GM12873 (cell line): ENCODE measurements around the gene C9orf78.

Experiments
- TF ChIP-seq, protein P1 (sequence below): IDR thresholded peaks from 2 replicates; pipeline ENCODE4 v1.5.1; 2012; ENCODE audit warnings: low read depth, mild to moderate bottlenecking, moderate library complexity, low read length, control low read depth; ENCODE audit not compliant: insufficient read depth; ENCODE audit errors: missing control alignments

The C9orf78 gene

DNA sequence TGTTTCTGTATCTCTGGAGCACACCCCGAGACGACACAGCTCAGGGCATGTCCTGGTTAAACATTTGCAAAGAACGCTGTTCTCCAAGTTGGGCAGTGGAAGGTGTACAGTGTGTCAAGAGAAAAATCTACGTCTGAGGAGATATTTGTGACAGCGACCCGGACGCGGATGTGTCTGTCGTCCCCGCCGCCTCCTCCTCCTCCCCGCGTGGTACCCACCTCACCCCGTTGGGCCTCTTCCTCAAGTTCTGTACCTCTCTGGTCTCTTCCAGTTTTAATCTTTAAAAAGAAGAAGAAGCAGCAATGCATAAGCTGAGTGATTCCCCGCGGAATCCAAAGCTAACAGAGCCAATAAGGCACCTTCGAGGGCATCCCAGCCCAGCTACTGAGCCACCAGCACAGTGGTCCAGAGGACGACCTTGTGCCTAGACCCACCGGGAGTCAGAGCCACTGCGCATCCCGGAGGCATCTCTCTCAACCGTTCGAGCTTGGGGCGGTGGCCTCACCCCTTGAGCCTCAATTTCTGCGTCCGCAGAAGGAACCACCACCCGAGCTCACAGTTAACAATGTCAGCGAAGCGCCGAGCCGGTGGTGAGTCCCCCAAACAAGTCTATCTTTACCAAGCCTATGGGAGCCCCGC, 467 bp downstream of the C9orf78 start:
- TF ChIP-seq, protein P1, sequence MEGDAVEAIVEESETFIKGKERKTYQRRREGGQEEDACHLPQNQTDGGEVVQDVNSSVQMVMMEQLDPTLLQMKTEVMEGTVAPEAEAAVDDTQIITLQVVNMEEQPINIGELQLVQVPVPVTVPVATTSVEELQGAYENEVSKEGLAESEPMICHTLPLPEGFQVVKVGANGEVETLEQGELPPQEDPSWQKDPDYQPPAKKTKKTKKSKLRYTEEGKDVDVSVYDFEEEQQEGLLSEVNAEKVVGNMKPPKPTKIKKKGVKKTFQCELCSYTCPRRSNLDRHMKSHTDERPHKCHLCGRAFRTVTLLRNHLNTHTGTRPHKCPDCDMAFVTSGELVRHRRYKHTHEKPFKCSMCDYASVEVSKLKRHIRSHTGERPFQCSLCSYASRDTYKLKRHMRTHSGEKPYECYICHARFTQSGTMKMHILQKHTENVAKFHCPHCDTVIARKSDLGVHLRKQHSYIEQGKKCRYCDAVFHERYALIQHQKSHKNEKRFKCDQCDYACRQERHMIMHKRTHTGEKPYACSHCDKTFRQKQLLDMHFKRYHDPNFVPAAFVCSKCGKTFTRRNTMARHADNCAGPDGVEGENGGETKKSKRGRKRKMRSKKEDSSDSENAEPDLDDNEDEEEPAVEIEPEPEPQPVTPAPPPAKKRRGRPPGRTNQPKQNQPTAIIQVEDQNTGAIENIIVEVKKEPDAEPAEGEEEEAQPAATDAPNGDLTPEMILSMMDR: no peak

DNA sequence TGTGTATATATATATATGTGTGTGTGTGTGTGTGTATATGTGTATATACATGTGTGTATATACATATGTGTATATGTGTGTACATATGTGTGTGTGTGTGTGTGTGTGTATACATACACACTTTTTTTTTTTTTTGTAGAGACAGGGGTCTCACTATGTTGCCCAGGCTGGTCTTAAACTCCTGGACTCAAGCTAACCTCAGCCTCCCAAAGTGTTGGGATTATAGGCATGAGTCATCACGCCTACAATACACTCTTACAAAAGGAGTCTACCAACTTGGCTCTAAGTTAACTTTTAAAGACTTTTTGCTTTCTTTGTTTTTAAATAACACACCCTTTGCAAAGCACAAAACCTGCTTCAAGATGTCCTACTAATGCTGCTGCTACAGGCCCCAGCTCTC, 2.1 kb downstream of the C9orf78 start:
- TF ChIP-seq, protein P1: no peak

DNA sequence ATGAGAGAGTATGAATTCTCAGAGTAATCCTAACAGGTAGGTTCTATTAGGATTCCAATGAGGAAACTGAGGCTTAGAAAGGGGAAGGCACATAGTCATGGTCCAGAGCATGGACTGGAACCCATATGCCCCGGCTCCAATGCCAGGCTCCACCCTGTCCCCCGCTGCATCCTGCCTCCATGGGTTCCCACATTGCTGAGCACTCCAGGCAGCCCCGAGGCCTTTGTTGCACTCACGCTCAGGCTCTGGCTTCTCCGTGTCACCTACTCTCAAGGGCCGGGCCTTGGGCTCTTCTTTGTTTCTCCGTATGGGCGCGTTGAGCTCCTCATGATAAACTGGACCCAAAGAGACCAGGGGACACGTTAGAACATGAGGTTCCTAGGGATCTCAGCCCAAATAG, 6.1 kb downstream of the C9orf78 start:
- TF ChIP-seq, protein P1: no peak

DNA sequence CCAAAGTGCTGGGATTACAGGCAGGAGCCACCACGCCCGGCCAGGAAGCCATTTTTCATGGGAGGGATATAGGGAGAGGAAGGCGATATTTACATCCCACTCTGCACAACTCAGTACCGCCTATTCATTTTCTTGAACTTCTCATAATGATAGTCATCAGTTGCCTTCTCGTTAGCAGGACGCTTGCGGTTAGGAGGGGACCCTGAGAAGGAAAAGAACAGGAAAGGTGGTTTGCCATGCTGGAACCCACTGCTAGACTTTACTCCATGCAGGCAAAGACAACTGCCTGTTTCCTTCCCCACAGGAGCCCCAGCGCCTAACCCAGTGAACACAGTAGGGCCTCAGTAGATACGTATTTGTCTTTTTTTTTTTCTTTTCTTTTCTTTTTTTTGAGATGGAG, 7.0 kb downstream of the C9orf78 start:
- TF ChIP-seq, protein P1: no peak

DNA sequence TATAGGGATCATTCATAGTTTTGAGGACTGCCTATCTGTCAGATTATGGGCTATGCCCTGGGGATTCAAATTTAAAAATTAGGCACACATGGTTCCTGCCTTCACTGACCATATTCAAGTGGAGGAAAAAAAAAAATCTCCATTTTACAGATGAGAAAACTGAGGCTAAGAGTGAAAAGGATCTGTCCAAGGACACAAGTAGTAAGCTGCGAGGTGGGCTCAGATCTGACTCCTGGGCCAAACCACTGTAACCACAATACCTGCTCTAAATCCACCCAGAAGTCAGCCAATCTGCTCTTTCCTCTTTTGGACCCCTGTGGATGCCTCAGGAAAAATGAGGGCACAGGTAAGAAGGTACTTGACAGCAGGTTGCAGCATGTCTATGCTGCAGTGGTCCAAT, 8.3 kb downstream of the C9orf78 start:
- TF ChIP-seq, protein P1: no peak

DNA sequence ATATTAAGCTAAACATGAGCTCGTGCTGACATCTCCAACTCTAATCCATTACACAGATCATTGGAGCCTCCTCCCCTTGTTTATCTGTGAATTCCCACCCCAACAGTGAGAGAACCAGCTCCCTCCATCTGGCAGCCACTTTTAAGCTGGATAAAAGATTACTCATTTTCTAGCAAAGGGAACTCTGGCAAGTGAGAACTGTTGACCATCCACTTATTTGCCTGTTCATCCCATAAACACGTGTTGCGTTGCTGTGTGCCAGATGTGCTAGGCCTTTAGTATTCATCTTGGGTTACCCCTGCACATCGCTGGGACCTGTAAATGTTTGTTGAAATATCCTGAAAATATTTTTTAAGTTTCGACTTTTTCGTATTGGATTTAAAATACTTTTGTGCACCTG, 8.7 kb downstream of the C9orf78 start:
- TF ChIP-seq, protein P1: no peak

DNA sequence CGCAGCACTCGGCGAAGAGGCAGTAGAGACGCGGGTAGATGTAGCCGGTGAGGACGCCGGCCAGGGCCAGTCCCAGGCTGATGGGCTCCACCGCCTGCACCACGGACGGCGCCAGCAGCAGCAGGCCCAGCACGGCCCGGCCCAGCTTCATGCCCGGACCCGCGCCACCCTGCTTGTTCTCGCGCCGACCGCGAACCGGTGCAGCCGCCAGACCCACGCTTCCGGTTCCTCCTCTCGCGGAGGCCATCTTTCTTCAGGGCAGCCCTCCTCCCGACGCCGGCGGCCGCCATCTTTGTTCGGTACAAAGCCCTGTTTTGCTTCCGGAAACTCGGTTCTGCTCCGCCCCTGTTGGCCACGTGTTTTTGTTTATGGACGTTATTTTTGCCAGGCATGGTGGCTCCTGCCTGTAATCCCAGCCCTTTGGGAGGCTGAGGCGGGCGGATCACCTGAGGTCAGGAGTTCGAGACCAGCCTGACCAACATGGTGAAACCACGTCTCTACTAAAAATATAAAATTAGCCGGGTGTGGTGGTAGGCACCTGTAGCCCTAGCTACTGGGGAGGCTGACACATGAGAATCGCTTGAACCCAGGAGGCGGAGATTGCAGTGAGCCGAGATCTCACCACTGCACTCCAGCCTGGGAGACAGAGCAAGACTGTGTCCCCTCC, 11.0 kb downstream of the C9orf78 start, which contains the start of gene TOR1A:
TSS of gene TOR1A (minus strand) at position 202 of the 667 bp plus-strand sequence. CDS start at position 151, 51 bp downstream.
- TF ChIP-seq, protein P1: no peak
